IMR-90 (cell line): ENCODE results near the gene ARL8B. TPM values are rescaled to one million over a fixed set of nuclear protein-coding genes. Genes with fewer than 3 reads are reported as not detected.

Source experiments
- ATAC-seq: fragments of 200-7000 bp; cut with Tn5 transposase; 2 replicates; pipeline ENCODE4 v1.9.1; 2020; ENCODE audit warnings: low read depth, mild to moderate bottlenecking, moderate library complexity
- BruUV-seq: library from RNA; stranded (reverse); fragments of 400-500 nt; replicated peaks from 2 replicates; lab custom pipeline; 2021; lab: Mats Ljungman, UMichigan
- CTCF ChIA-PET: fragments of 300-600 bp; formaldehyde crosslinking; extraction: SDS; loops from one replicate; lab custom pipeline; 2021; ENCODE audit warnings: antibody characterized with exemption; lab: Yijun Ruan, JAX
- POLR2A ChIA-PET: fragments of 300-600 bp; sonication (Branson Sonifier 250); formaldehyde crosslinking; loops from one replicate; lab custom pipeline; 2022; ENCODE audit warnings: antibody characterized with exemption; ENCODE audit not compliant: unreplicated experiment; lab: Charles Lee
- DNase-seq: peaks from one replicate; pipeline ENCODE4 v3.0.0; 2013
- H2AFZ ChIP-seq: replicated peaks from 2 replicates; pipeline ENCODE3; 2013; ENCODE audit warnings: low read length, mild to moderate bottlenecking; ENCODE audit not compliant: poor library complexity
- H2AK5ac ChIP-seq: 2 replicates; pipeline ENCODE4 v1.6.1; 2013; ENCODE audit warnings: low read depth, low read length, inconsistent platforms
- H2AK9ac ChIP-seq: replicated peaks from 2 replicates; pipeline ENCODE3; 2013; ENCODE audit warnings: mild to moderate bottlenecking, low read depth, low read length, moderate library complexity; ENCODE audit not compliant: poor library complexity
- H2BK120ac ChIP-seq: 2 replicates; pipeline ENCODE4 v1.6.1; 2013; ENCODE audit warnings: low read depth, low read length, inconsistent platforms
- H2BK15ac ChIP-seq: 3 replicates; pipeline ENCODE4 v1.6.1; 2013; ENCODE audit warnings: low read depth, low read length, inconsistent platforms
- H2BK20ac ChIP-seq: 2 replicates; pipeline ENCODE4 v1.6.1; 2013; ENCODE audit warnings: low read depth, mild to moderate bottlenecking, inconsistent platforms, low read length, moderate library complexity
- H2BK5ac ChIP-seq: 2 replicates; pipeline ENCODE4 v1.6.1; 2013; ENCODE audit warnings: mild to moderate bottlenecking, low read depth, low read length, inconsistent platforms; ENCODE audit not compliant: poor library complexity, severe bottlenecking
- H3K14ac ChIP-seq: replicated peaks from 2 replicates; pipeline ENCODE4 v1.6.1; 2013; ENCODE audit warnings: low read depth, low read length, inconsistent platforms
- H3K18ac ChIP-seq: 2 replicates; pipeline ENCODE4 v1.6.1; 2013; ENCODE audit warnings: low read depth, low read length, control low read depth
- H3K23ac ChIP-seq: 2 replicates; pipeline ENCODE4 v1.6.1; 2013; ENCODE audit warnings: low read depth, low read length, inconsistent platforms
- H3K27ac ChIP-seq: 2 replicates; pipeline ENCODE4 v1.5.1; 2013; ENCODE audit warnings: mild to moderate bottlenecking, control low read depth, low read length; ENCODE audit not compliant: insufficient read depth
- H3K27me3 ChIP-seq: 2 replicates; pipeline ENCODE4 v1.6.1; 2013; ENCODE audit warnings: low read length; ENCODE audit not compliant: control insufficient read depth, insufficient read depth
- H3K36me3 ChIP-seq: 2 replicates; pipeline ENCODE4 v1.6.1; 2013; ENCODE audit warnings: low read length, mixed read lengths; ENCODE audit not compliant: control insufficient read depth, insufficient read depth
- H3K4ac ChIP-seq: 2 replicates; pipeline ENCODE4 v1.6.1; 2013; ENCODE audit warnings: low read depth, low read length, inconsistent platforms
- H3K4me1 ChIP-seq: 2 replicates; pipeline ENCODE4 v1.6.1; 2013; ENCODE audit warnings: low read length, mixed read lengths; ENCODE audit not compliant: control insufficient read depth, insufficient read depth
- H3K4me2 ChIP-seq: 2 replicates; pipeline ENCODE4 v1.6.1; 2013; ENCODE audit warnings: low read depth, mild to moderate bottlenecking, control low read depth, low read length, moderate library complexity
- H3K4me3 ChIP-seq: 2 replicates; pipeline ENCODE4 v1.5.1; 2013; ENCODE audit warnings: low read depth, mild to moderate bottlenecking, control low read depth, low read length, moderate library complexity; ENCODE audit not compliant: insufficient read depth
- H3K56ac ChIP-seq: 2 replicates; pipeline ENCODE4 v1.6.1; 2013; ENCODE audit warnings: low read length, inconsistent platforms; ENCODE audit not compliant: insufficient read depth; ENCODE audit errors: extremely low read depth
- H3K79me1 ChIP-seq, 2 experiments: 2 replicates each; pipeline ENCODE4 v1.6.1; 2013; ENCODE audit warnings: low read length in 2 of 2, inconsistent platforms in 1 of 2, low read depth in 1 of 2
- H3K9ac ChIP-seq: 2 replicates; pipeline ENCODE4 v1.6.1; 2013; ENCODE audit warnings: low read depth, low read length, control low read depth
- H3K9me1 ChIP-seq: 2 replicates; pipeline ENCODE4 v1.6.1; 2013; ENCODE audit warnings: low read length, inconsistent platforms; ENCODE audit not compliant: insufficient read depth
- H3K9me3 ChIP-seq: 2 replicates; pipeline ENCODE4 v1.6.1; 2013; ENCODE audit warnings: low read length; ENCODE audit not compliant: control insufficient read depth, insufficient read depth
- H4K20me1 ChIP-seq: 2 replicates; pipeline ENCODE4 v1.6.1; 2013; ENCODE audit warnings: low read length, inconsistent platforms; ENCODE audit not compliant: insufficient read depth
- H4K5ac ChIP-seq: 2 replicates; pipeline ENCODE4 v1.6.1; 2013; ENCODE audit warnings: mild to moderate bottlenecking, low read depth, low read length, control low read depth
- H4K8ac ChIP-seq, 2 experiments: 2 replicates each; pipeline ENCODE4 v1.6.1; 2013; ENCODE audit warnings: low read depth in 2 of 2, low read length in 2 of 2, control low read depth in 1 of 2, inconsistent platforms in 1 of 2
- H4K91ac ChIP-seq: 2 replicates; pipeline ENCODE4 v1.6.1; 2013; ENCODE audit warnings: low read depth, low read length, inconsistent platforms; ENCODE audit not compliant: insufficient read depth
- BHLHE40 ChIP-seq: fragments of 150-350 bp; IDR thresholded peaks from 2 replicates; pipeline ENCODE4 v1.6.1; 2016; ENCODE audit warnings: mild to moderate bottlenecking, low read depth, low read length
- CEBPB ChIP-seq: IDR thresholded peaks from 2 replicates; pipeline ENCODE4 v1.6.1; 2012; ENCODE audit warnings: low read depth, low read length, improper control_type of control experiment
- CHD1 ChIP-seq: IDR thresholded peaks from 2 replicates; pipeline ENCODE4 v1.6.1; 2012; ENCODE audit warnings: low read depth, low read length, improper control_type of control experiment
- FOS ChIP-seq: fragments of 150-350 bp; IDR thresholded peaks from 2 replicates; pipeline ENCODE4 v1.6.1; 2016; ENCODE audit warnings: low read depth, low read length
- MAFK ChIP-seq: IDR thresholded peaks from 2 replicates; pipeline ENCODE4 v1.6.1; 2012; ENCODE audit warnings: low read depth, low read length, improper control_type of control experiment
- MAZ ChIP-seq: IDR thresholded peaks from 2 replicates; pipeline ENCODE4 v1.6.1; 2012; ENCODE audit warnings: low read depth, mild to moderate bottlenecking, low read length, improper control_type of control experiment, moderate library complexity, borderline replicate concordance
- MXI1 ChIP-seq: IDR thresholded peaks from 2 replicates; pipeline ENCODE4 v1.6.1; 2012; ENCODE audit warnings: low read depth, mild to moderate bottlenecking, low read length, moderate library complexity, borderline replicate concordance
- NFE2L2 ChIP-seq: fragments of 150-350 bp; IDR thresholded peaks from 2 replicates; pipeline ENCODE4 v1.6.1; 2016; ENCODE audit warnings: low read depth, mild to moderate bottlenecking, low read length
- POLR2A ChIP-seq: IDR thresholded peaks from 2 replicates; pipeline ENCODE4 v1.6.1; 2012; ENCODE audit warnings: mild to moderate bottlenecking, low read depth, low read length
- RAD21 ChIP-seq: IDR thresholded peaks from 2 replicates; pipeline ENCODE4 v1.6.1; 2012; ENCODE audit warnings: low read length, improper control_type of control experiment
- RCOR1 ChIP-seq: IDR thresholded peaks from 2 replicates; pipeline ENCODE4 v1.6.1; 2012; ENCODE audit warnings: mild to moderate bottlenecking, low read length, improper control_type of control experiment; ENCODE audit not compliant: insufficient replicate concordance
- RFX5 ChIP-seq: IDR thresholded peaks from 2 replicates; pipeline ENCODE4 v1.8.0; 2012; ENCODE audit warnings: low read depth, mild to moderate bottlenecking, low read length, moderate library complexity
- SMC3 ChIP-seq: fragments of 150-350 bp; IDR thresholded peaks from 2 replicates; pipeline ENCODE4 v1.6.1; 2016; ENCODE audit warnings: low read depth, mild to moderate bottlenecking, antibody characterized with exemption, low read length, moderate library complexity
- WGBS, 2 experiments: methylation state at CpG; one replicate each; pipeline versions ENCODE4 v1.1.5 to v1.1.7; 2013; ENCODE audit warnings: missing lambda C conversion rate in 2 of 2; ENCODE audit not compliant: insufficient read length in 1 of 2; ENCODE audit errors: extremely low coverage in 2 of 2; 5-methylcytosine and 5-hydroxymethylcytosine counted together
- dilution Hi-C: fragments of 300-500 bp; cut with HindIII; formaldehyde crosslinking; loops from one replicate; pipeline ENCODE4 v1.14.3; 2018; ENCODE audit warnings: low sequenced_read_pairs; ENCODE audit not compliant: unreplicated experiment
- in situ Hi-C: fragments of 300-500 bp; cut with MboI; formaldehyde crosslinking; loops from 3 replicates; pipeline ENCODE4 v1.14.3; 2019; ENCODE audit warnings: low sequenced_read_pairs, inconsistent platforms, mixed read lengths
- intact Hi-C: fragments of 100-400 bp; cut with micrococcal nuclease; formaldehyde crosslinking; loops from 2 replicates; pipeline ENCODE4 v1.10.0; 2022
- polyA plus RNA-seq, 3 experiments: library from polyadenylated mRNA; depleted of rRNA; stranded (reverse); fragments of >200 nt; gene quantifications; 2 replicates each; pipeline ENCODE4 v1.2.3, GENCODE V29; 2012; ENCODE audit warnings: low replicate concordance in 1 of 3
- total RNA-seq: library from RNA; depleted of rRNA; stranded (reverse); fragments of >200 nt; gene quantifications from 2 replicates; pipeline ENCODE4 v1.2.3, GENCODE V29; 2012
- TF ChIP-seq, protein P1 (sequence below): conservative IDR thresholded peaks from 2 replicates; pipeline ENCODE4 v1.5.1; 2012; ENCODE audit warnings: mild to moderate bottlenecking, low read depth, low read length, improper control_type of control experiment
- TF ChIP-seq, protein P2 (sequence below): fragments of 150-350 bp; IDR thresholded peaks from 2 replicates; pipeline ENCODE4 v1.6.1; 2016; ENCODE audit warnings: low read depth, mild to moderate bottlenecking, low read length, moderate library complexity, borderline replicate concordance
- TF ChIP-seq, protein P3 (sequence below): fragments of 150-350 bp; IDR thresholded peaks from 2 replicates; pipeline ENCODE4 v1.6.1; 2017; ENCODE audit warnings: mild to moderate bottlenecking, antibody characterized with exemption, low read length, low read depth

Gene ARL8B
- total and polyA plus RNA-seq, 2 of the 4 experiments (the other 2 are of a cell fraction) = 32.3 to 47.0 TPM

DNA sequence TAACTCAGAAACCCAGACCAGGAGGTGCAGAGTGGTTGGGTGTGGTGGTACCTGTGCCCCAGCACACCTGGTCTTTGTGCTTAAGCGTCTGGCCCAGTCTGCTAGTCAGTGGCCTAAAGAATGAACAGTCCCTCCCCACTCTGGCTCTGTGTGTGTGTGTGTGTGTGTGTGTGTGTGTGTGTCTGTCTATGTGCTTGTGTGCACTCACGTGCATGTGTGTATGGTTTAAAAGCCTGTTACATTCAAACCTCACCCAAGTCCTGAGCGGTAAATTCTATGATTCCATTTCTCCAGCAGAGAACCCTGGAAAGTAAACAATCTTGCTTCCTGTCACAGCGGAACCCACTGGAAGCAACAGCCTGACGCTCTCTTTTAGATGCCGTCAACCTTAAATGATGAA, 99.6 kb downstream of the ARL8B start:
- H3K23ac ChIP-seq = no peak overlapping the region
- in situ Hi-C loops (no loop called here), intact Hi-C loops (no loop called here), dilution Hi-C loops (no loop called here)
- H3K4ac ChIP-seq = no peak overlapping the region
- H3K56ac ChIP-seq = no peak overlapping the region
- no peak overlapping the region for H3K9ac ChIP-seq
- H2BK120ac ChIP-seq = no peak overlapping the region
- no peak overlapping the region for H3K4me2 ChIP-seq
- no peaks in the 10 kb centered on the region; the same call in 1 of the 2 replicates for H3K9me1 ChIP-seq
- H3K4me3 ChIP-seq = no peak overlapping the region
- H3K27ac ChIP-seq = no peak overlapping the region
- no peaks in the 10 kb centered on the region for H3K9me3 ChIP-seq
- no peak overlapping the region for H2AK9ac ChIP-seq
- peaks cover 3% of the 10 kb centered on the region; the same call in 1 of the 2 replicates for H3K4me1 ChIP-seq
- no peak overlapping the region for H2BK5ac ChIP-seq
- H3K79me1 ChIP-seq = peaks cover 0 to 7% of the 10 kb centered on the region in 2 experiments; a peak in 2 of 4 replicates
- ATAC-seq (no peak), DNase-seq (no peak)
- BruUV-seq = no TSS peak
- ChIA-PET CTCF (no interaction called here), POLR2A (no interaction called here)
- no peak overlapping the region for H2AK5ac ChIP-seq
- no peaks in the 10 kb centered on the region for H3K27me3 ChIP-seq
- H3K14ac ChIP-seq = no peak overlapping the region
- H4K91ac ChIP-seq = no peak overlapping the region
- WGBS, 2 experiments = no CpG with 5 or more reads among the region's 6 CpGs
- H4K5ac ChIP-seq = no peak overlapping the region
- H3K36me3 ChIP-seq = peaks cover 14% of the 10 kb centered on the region
- H2BK15ac ChIP-seq = no peak overlapping the region
- TF ChIP-seq, protein P1, sequence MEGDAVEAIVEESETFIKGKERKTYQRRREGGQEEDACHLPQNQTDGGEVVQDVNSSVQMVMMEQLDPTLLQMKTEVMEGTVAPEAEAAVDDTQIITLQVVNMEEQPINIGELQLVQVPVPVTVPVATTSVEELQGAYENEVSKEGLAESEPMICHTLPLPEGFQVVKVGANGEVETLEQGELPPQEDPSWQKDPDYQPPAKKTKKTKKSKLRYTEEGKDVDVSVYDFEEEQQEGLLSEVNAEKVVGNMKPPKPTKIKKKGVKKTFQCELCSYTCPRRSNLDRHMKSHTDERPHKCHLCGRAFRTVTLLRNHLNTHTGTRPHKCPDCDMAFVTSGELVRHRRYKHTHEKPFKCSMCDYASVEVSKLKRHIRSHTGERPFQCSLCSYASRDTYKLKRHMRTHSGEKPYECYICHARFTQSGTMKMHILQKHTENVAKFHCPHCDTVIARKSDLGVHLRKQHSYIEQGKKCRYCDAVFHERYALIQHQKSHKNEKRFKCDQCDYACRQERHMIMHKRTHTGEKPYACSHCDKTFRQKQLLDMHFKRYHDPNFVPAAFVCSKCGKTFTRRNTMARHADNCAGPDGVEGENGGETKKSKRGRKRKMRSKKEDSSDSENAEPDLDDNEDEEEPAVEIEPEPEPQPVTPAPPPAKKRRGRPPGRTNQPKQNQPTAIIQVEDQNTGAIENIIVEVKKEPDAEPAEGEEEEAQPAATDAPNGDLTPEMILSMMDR = no peak
- no peak for TF ChIP-seq BHLHE40
- no peak for TF ChIP-seq RCOR1
- TF ChIP-seq RAD21 = no peak
- no peak for TF ChIP-seq CHD1
- no peak for TF ChIP-seq SMC3
- no peak for TF ChIP-seq MAZ
- TF ChIP-seq, protein P2, sequence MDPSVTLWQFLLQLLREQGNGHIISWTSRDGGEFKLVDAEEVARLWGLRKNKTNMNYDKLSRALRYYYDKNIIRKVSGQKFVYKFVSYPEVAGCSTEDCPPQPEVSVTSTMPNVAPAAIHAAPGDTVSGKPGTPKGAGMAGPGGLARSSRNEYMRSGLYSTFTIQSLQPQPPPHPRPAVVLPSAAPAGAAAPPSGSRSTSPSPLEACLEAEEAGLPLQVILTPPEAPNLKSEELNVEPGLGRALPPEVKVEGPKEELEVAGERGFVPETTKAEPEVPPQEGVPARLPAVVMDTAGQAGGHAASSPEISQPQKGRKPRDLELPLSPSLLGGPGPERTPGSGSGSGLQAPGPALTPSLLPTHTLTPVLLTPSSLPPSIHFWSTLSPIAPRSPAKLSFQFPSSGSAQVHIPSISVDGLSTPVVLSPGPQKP = no peak
- no peak for TF ChIP-seq FOS
- TF ChIP-seq POLR2A = no peak
- TF ChIP-seq RFX5 = no peak
- TF ChIP-seq, protein P3, sequence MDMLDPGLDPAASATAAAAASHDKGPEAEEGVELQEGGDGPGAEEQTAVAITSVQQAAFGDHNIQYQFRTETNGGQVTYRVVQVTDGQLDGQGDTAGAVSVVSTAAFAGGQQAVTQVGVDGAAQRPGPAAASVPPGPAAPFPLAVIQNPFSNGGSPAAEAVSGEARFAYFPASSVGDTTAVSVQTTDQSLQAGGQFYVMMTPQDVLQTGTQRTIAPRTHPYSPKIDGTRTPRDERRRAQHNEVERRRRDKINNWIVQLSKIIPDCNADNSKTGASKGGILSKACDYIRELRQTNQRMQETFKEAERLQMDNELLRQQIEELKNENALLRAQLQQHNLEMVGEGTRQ = no peak
- no peak for TF ChIP-seq MAFK
- TF ChIP-seq CEBPB = no peak
- no peak for TF ChIP-seq NFE2L2
- TF ChIP-seq MXI1 = no peak
- no peak overlapping the region for H4K8ac ChIP-seq
- H3K18ac ChIP-seq = no peak overlapping the region
- H2BK20ac ChIP-seq = no peak overlapping the region
- no peak overlapping the region for H2AFZ ChIP-seq
- 0 out of 2 replicates have a peak, but pooled peaks cover 4% of the 10 kb centered on the region for H4K20me1 ChIP-seq
